GM23338 (cell line): Measurements from ENCODE around the gene NLRP1. TPM values are rescaled to one million over a fixed set of nuclear protein-coding genes. Genes with fewer than 3 reads are reported as not detected.

Experiments
- ATAC-seq: fragments of 200-7000 bp; cut with Tn5 transposase; 3 replicates; pipeline ENCODE4 v1.9.1; 2020
- DNase-seq: peaks from one replicate; pipeline ENCODE4 v3.0.0-alpha.2; 2015; ENCODE audit warnings: low spot score
- H2AFZ ChIP-seq: fragments of 200-600 bp; sonication (generic); 2 replicates; pipeline ENCODE4 v1.8.0; 2016; ENCODE audit warnings: antibody characterized with exemption, mild to moderate bottlenecking, moderate library complexity
- H3F3A ChIP-seq: fragments of 200-600 bp; sonication (generic); replicated peaks from 2 replicates; pipeline ENCODE4 v1.8.0; 2017; ENCODE audit warnings: antibody characterized with exemption, mixed run types, low read depth
- H3K27ac ChIP-seq: fragments of 200-600 bp; sonication (generic); 2 replicates; pipeline ENCODE4 v1.6.1; 2016; ENCODE audit warnings: low read depth
- H3K27me3 ChIP-seq: fragments of 200-600 bp; sonication (generic); 2 replicates; pipeline ENCODE4 v1.8.0; 2016; ENCODE audit warnings: mild to moderate bottlenecking, mixed run types, moderate library complexity; ENCODE audit not compliant: insufficient read depth
- H3K36me3 ChIP-seq: fragments of 200-600 bp; sonication (generic); 2 replicates; pipeline ENCODE4 v1.8.0; 2016; ENCODE audit warnings: mild to moderate bottlenecking; ENCODE audit not compliant: insufficient read depth
- H3K4me1 ChIP-seq: fragments of 200-600 bp; sonication (generic); 2 replicates; pipeline ENCODE4 v1.8.0; 2016; ENCODE audit warnings: mild to moderate bottlenecking, moderate library complexity; ENCODE audit not compliant: insufficient read depth
- H3K4me2 ChIP-seq: fragments of 200-600 bp; sonication (generic); 2 replicates; pipeline ENCODE4 v1.7.1; 2017; ENCODE audit warnings: mixed run types
- H3K4me3 ChIP-seq: fragments of 200-600 bp; sonication (generic); 2 replicates; pipeline ENCODE4 v1.6.1; 2016; ENCODE audit warnings: mixed run types
- H3K79me2 ChIP-seq: fragments of 200-600 bp; sonication (generic); replicated peaks from 2 replicates; pipeline ENCODE4 v1.8.0; 2017; ENCODE audit warnings: mild to moderate bottlenecking; ENCODE audit not compliant: insufficient read depth
- H3K9me2 ChIP-seq: fragments of 200-600 bp; sonication (generic); 2 replicates; pipeline ENCODE4 v1.8.0; 2017; ENCODE audit not compliant: insufficient read depth
- H4K20me1 ChIP-seq: fragments of 200-600 bp; sonication (generic); replicated peaks from 2 replicates; pipeline ENCODE4 v1.8.0; 2017; ENCODE audit warnings: mild to moderate bottlenecking; ENCODE audit not compliant: insufficient read depth
- H3K27ac Mint-ChIP-seq: 2 replicates; pipeline ENCODE4 v1.8.0; 2020; ENCODE audit warnings: inconsistent platforms, mild to moderate bottlenecking, moderate library complexity, mixed read lengths
- H3K27me3 Mint-ChIP-seq: 3 replicates; pipeline ENCODE4 v1.8.0; 2022; ENCODE audit warnings: low read depth, mild to moderate bottlenecking, moderate library complexity, mixed read lengths, inconsistent platforms; ENCODE audit not compliant: insufficient read depth, poor library complexity
- H3K36me3 Mint-ChIP-seq: 3 replicates; pipeline ENCODE4 v1.8.0; 2021; ENCODE audit warnings: low read depth, mild to moderate bottlenecking, inconsistent platforms, moderate library complexity, mixed read lengths
- H3K4me1 Mint-ChIP-seq: 3 replicates; pipeline ENCODE4 v1.8.0; 2020; ENCODE audit warnings: mild to moderate bottlenecking, inconsistent platforms, mixed read lengths
- H3K4me3 Mint-ChIP-seq: 3 replicates; pipeline ENCODE4 v1.8.0; 2021; ENCODE audit warnings: moderate library complexity, mild to moderate bottlenecking, inconsistent platforms, mixed read lengths
- H3K9me3 Mint-ChIP-seq: 3 replicates; pipeline ENCODE4 v1.8.0; 2020; ENCODE audit warnings: moderate library complexity, mild to moderate bottlenecking, inconsistent platforms, mixed read lengths
- CREB1 ChIP-seq: fragments of 250-450 bp; sonication (Bioruptor Pico); IDR thresholded peaks from 2 replicates; pipeline ENCODE4 v1.5.0; 2020; ENCODE audit warnings: low read depth, mild to moderate bottlenecking, moderate library complexity
- CTCF ChIP-seq, 2 experiments: fragments of 200-600 bp in 1 of 2; sonication (generic) in 1 of 2; conservative IDR thresholded peaks; 2 replicates each; pipeline versions ENCODE4 v1.5.1 to v1.6.1; 2016 to 2017; ENCODE audit warnings: antibody characterized with exemption in 2 of 2, low read depth in 2 of 2, mild to moderate bottlenecking in 2 of 2, moderate library complexity in 1 of 2
- ETS1 ChIP-seq: IDR thresholded peaks from 2 replicates; pipeline ENCODE4 v1.6.1; 2016; ENCODE audit warnings: antibody characterized with exemption
- EZH2 ChIP-seq: fragments of 200-600 bp; sonication (generic); IDR thresholded peaks from one replicate; pipeline ENCODE4 v1.8.0; 2017; ENCODE audit warnings: antibody characterized with exemption, mild to moderate bottlenecking, low read depth; ENCODE audit not compliant: unreplicated experiment
- NANOG ChIP-seq: IDR thresholded peaks from 2 replicates; pipeline ENCODE4 v1.6.1; 2016; ENCODE audit warnings: antibody characterized with exemption, borderline replicate concordance
- ZNF114 ChIP-seq: fragments of 250-450 bp; sonication (Bioruptor Pico); IDR thresholded peaks from 2 replicates; pipeline ENCODE4 v1.5.0; 2020; ENCODE audit warnings: mild to moderate bottlenecking, moderate library complexity
- ZNF331 ChIP-seq: fragments of 250-450 bp; sonication (Bioruptor Pico); IDR thresholded peaks from 2 replicates; pipeline ENCODE4 v1.5.0; 2020; ENCODE audit warnings: low read depth, mild to moderate bottlenecking, moderate library complexity
- ZNF462 ChIP-seq: fragments of 250-450 bp; sonication (Bioruptor Pico); IDR thresholded peaks from 2 replicates; pipeline ENCODE4 v1.5.0; 2020; ENCODE audit warnings: mild to moderate bottlenecking, moderate library complexity
- polyA plus RNA-seq: library from polyadenylated mRNA; unstranded; fragments of >200 nt; fragmentation: Nextera tagmentation; extraction: Ambion mirVana; gene quantifications from 2 replicates; pipeline ENCODE4 v1.2.1, GENCODE V29; 2016
- total RNA-seq: library from RNA; depleted of rRNA; stranded (reverse); fragments of >200 nt; shearing (Covaris generic); gene quantifications from 2 replicates; pipeline ENCODE4 v1.2.3, GENCODE V29; 2014

NLRP1 gene
- total and polyA plus RNA-seq, 2 experiments from 2014 or later, result 7.6 to 16.2 TPM

- H3K36me3 Mint-ChIP-seq, result peaks cover 20% of the 10 kb centered on the region; the same call in 2 of the 3 replicates
- no peak overlapping the region for H3K27ac Mint-ChIP-seq
- Histone ChIP-seq H3K4me2 (no peak overlapping the region), H3K27ac (no peak overlapping the region), H3K36me3 (no peaks in the 10 kb centered on the region), H4K20me1 (no peaks in the 10 kb centered on the region), H3K4me1 (no peaks in the 10 kb centered on the region), H3K27me3 (no peaks in the 10 kb centered on the region), H3K79me2 (no peaks in the 10 kb centered on the region), H3K4me3 (no peak overlapping the region), H3F3A (no peaks in the 10 kb centered on the region), H3K9me2 (0 out of 2 replicates have a peak, but pooled peaks cover 4% of the 10 kb centered on the region), H2AFZ (no peak overlapping the region)
- ATAC-seq (no peak), DNase-seq (no peak)
- no peak for TF ChIP-seq ZNF462
- TF ChIP-seq EZH2, result no peak
- TF ChIP-seq ETS1, result no peak
- TF ChIP-seq NANOG, result no peak
- no peak for TF ChIP-seq ZNF331 (CRISPR knock-in tag)
- TF ChIP-seq CREB1 (CRISPR knock-in tag), result no peak
- no peak for TF ChIP-seq ZNF114
- TF ChIP-seq CTCF (conservative IDR thresholded peaks at IDR 0.05; ENCODE audit: low read depth in 2 of 2), result no peak
- H3K4me3 Mint-ChIP-seq, result no peak overlapping the region
- no peaks in the 10 kb centered on the region for H3K27me3 Mint-ChIP-seq
- H3K9me3 Mint-ChIP-seq, result peaks cover 52% of the 10 kb centered on the region
- H3K4me1 Mint-ChIP-seq, result no peaks in the 10 kb centered on the region
These were observed 13.0 kb downstream of the NLRP1 start for GRCh38 chr17:5571281-5571680.
